PFSK-1 (cell line): ENCODE results near the gene ELAVL4.

ENCODE experiments used
- FOXP2 ChIP-seq: optimal IDR thresholded peaks from 2 replicates; pipeline ENCODE3; 2011; ENCODE audit warnings: borderline replicate concordance, control low read depth, inconsistent platforms; ENCODE audit not compliant: insufficient read depth; ENCODE audit errors: extremely low read length, extremely low read depth
- POLR2AphosphoS5 ChIP-seq: IDR thresholded peaks from 2 replicates; pipeline ENCODE4 v1.6.1; 2012; ENCODE audit warnings: low read depth, mild to moderate bottlenecking, control low read depth, low read length, moderate library complexity
- SIN3A ChIP-seq: IDR thresholded peaks from 2 replicates; pipeline ENCODE4 v1.6.1; 2012; ENCODE audit warnings: mild to moderate bottlenecking, low read length, moderate library complexity, borderline replicate concordance; ENCODE audit not compliant: insufficient read depth
- TAF1 ChIP-seq: IDR thresholded peaks from 2 replicates; pipeline ENCODE4 v1.6.1; 2012; ENCODE audit warnings: low read length, control low read depth, borderline replicate concordance; ENCODE audit not compliant: insufficient read depth
- TF ChIP-seq, protein P1 (sequence below), 2 experiments: IDR thresholded peaks; 2 replicates each; pipeline versions ENCODE4 v1.6.1 to v1.8.0; 2011 to 2012; ENCODE audit warnings: low read depth in 2 of 2, low read length in 2 of 2, control low read depth in 1 of 2, inconsistent platforms in 1 of 2, mild to moderate bottlenecking in 1 of 2, moderate library complexity in 1 of 2; ENCODE audit not compliant: insufficient read depth in 1 of 2

Gene ELAVL4

DNA sequence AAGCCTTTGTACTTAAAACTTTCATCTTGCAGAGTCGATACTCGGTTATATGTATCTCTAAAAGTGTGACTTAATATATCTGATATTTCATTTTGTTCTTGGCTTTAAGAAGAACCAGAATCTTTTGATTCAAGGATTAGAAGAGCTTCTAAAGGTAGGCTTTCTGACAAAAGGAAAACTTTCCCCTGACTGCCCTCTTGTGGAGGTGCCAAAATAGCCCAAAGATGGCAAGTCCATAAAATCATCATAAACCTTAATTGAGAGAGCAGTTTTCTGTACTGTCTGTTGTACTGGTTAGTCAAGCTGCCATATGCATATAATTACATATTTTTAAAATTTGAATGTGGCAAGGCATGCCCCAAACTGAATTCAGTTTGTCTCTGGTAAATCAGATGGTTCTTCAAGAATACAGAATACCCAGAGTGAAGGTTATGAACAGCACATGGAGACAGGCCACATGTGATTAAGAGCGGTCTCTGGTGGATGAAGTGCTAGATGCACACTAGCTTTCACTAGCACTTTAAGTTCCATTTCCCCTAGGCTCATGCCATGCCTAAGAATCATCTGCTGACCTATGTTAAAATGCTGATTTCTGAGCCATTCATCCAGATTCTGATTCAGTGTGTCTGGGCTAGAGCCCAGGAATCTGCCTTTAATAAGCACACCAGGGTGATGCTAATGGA, 27.7 kb upstream of the ELAVL4 start:
- no peak for TF ChIP-seq TAF1
- no peak for TF ChIP-seq POLR2AphosphoS5
- TF ChIP-seq FOXP2: no peak
- TF ChIP-seq SIN3A: no peak
- TF ChIP-seq, protein P1, sequence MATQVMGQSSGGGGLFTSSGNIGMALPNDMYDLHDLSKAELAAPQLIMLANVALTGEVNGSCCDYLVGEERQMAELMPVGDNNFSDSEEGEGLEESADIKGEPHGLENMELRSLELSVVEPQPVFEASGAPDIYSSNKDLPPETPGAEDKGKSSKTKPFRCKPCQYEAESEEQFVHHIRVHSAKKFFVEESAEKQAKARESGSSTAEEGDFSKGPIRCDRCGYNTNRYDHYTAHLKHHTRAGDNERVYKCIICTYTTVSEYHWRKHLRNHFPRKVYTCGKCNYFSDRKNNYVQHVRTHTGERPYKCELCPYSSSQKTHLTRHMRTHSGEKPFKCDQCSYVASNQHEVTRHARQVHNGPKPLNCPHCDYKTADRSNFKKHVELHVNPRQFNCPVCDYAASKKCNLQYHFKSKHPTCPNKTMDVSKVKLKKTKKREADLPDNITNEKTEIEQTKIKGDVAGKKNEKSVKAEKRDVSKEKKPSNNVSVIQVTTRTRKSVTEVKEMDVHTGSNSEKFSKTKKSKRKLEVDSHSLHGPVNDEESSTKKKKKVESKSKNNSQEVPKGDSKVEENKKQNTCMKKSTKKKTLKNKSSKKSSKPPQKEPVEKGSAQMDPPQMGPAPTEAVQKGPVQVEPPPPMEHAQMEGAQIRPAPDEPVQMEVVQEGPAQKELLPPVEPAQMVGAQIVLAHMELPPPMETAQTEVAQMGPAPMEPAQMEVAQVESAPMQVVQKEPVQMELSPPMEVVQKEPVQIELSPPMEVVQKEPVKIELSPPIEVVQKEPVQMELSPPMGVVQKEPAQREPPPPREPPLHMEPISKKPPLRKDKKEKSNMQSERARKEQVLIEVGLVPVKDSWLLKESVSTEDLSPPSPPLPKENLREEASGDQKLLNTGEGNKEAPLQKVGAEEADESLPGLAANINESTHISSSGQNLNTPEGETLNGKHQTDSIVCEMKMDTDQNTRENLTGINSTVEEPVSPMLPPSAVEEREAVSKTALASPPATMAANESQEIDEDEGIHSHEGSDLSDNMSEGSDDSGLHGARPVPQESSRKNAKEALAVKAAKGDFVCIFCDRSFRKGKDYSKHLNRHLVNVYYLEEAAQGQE (IDR thresholded peaks at IDR 0.05; ENCODE audit: insufficient read depth in 1 of 2, low read depth in 2 of 2, low read length in 2 of 2): no peak

DNA sequence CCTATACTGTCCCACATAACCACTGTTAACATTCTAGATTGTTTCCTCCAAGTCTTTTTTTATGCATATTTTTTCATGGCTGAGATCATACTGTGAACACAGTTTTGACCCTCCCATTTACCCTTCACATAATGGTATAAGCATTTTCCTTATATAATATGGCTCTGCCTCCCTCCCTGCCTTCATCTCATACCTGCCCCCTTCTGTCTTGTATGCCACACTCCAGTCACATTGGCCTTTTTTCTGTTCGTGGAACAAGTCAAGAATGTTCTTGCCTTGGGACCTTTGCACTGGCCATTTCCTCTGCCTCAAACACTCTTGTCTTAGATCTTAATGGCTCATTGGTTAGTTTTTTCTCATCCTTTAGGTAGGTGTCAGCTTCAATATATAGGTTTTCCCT, 24.3 kb upstream of the ELAVL4 start:
- no peak for TF ChIP-seq POLR2AphosphoS5
- TF ChIP-seq, protein P1 (IDR thresholded peaks at IDR 0.05; ENCODE audit: insufficient read depth in 1 of 2, low read depth in 2 of 2, low read length in 2 of 2): no peak
- no peak for TF ChIP-seq FOXP2
- TF ChIP-seq TAF1: no peak
- no peak for TF ChIP-seq SIN3A

DNA sequence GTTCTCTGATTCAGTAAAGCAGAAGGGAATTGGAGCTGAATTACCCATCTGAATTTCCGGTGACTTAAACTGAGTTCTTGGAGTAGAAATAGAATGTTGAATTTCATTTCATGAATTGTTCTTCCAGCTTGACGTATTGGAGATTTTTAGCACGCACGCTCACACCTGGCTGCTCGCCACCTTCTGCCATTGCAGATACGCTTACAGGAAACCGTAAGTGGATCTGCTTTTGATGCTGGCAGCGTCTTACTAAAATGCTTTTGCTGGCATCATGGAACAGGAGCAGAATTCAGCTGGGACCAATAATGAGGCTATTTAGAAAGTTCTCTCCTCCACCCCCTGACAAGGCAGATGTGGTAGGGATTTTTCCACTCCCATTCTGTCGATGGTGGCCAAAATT, 17.7 kb upstream of the ELAVL4 start:
- TF ChIP-seq FOXP2: no peak
- TF ChIP-seq SIN3A: no peak
- no peak for TF ChIP-seq TAF1
- TF ChIP-seq, protein P1 (IDR thresholded peaks at IDR 0.05; ENCODE audit: insufficient read depth in 1 of 2, low read depth in 2 of 2, low read length in 2 of 2): no peak
- TF ChIP-seq POLR2AphosphoS5: no peak

- TF ChIP-seq, protein P1 (IDR thresholded peaks at IDR 0.05; ENCODE audit: insufficient read depth in 1 of 2, low read depth in 2 of 2, low read length in 2 of 2): no peak
- TF ChIP-seq POLR2AphosphoS5 (no peak), FOXP2 (no peak), TAF1 (no peak), SIN3A (no peak)
Measured at GRCh38 chr1:50095716-50096115, 13.0 kb upstream of the ELAVL4 start.
